ENCODE measurements around the gene RBMX.

GRCh38 chrX:136850441-136851175, 29.9 kb downstream of the RBMX start:
- TF ChIP-seq, protein P1, sequence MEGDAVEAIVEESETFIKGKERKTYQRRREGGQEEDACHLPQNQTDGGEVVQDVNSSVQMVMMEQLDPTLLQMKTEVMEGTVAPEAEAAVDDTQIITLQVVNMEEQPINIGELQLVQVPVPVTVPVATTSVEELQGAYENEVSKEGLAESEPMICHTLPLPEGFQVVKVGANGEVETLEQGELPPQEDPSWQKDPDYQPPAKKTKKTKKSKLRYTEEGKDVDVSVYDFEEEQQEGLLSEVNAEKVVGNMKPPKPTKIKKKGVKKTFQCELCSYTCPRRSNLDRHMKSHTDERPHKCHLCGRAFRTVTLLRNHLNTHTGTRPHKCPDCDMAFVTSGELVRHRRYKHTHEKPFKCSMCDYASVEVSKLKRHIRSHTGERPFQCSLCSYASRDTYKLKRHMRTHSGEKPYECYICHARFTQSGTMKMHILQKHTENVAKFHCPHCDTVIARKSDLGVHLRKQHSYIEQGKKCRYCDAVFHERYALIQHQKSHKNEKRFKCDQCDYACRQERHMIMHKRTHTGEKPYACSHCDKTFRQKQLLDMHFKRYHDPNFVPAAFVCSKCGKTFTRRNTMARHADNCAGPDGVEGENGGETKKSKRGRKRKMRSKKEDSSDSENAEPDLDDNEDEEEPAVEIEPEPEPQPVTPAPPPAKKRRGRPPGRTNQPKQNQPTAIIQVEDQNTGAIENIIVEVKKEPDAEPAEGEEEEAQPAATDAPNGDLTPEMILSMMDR (IDR thresholded peaks at IDR 0.05): no peak
- no peak for TF ChIP-seq POLR2A (IDR thresholded peaks at IDR 0.05)
